Caco-2 (cell line): Measurements from ENCODE around the gene ZNF407. TPM values are rescaled to one million over a fixed set of nuclear protein-coding genes. Genes with fewer than 3 reads are reported as not detected.

Experiments used
- BruUV-seq: library from RNA; stranded (reverse); fragments of 400-500 nt; replicated peaks from 2 replicates; lab custom pipeline; 2021; lab: Mats Ljungman, UMichigan
- CTCF ChIA-PET: fragments of 300-600 bp; sonication (Branson Sonifier 250); formaldehyde crosslinking; loops from one replicate; lab custom pipeline; 2022; ENCODE audit warnings: antibody characterized with exemption; lab: Charles Lee
- POLR2A ChIA-PET: fragments of 300-600 bp; sonication (Branson Sonifier 250); formaldehyde crosslinking; loops from one replicate; lab custom pipeline; 2022; ENCODE audit warnings: antibody characterized with exemption; lab: Charles Lee
- DNase-seq, 2 experiments: peaks; one replicate each; pipeline versions ENCODE4 v3.0.0 to v3.0.0-alpha.2; 2020 to 2022
- H3K27me3 ChIP-seq: replicated peaks from 2 replicates; pipeline ENCODE4 v1.6.0; 2011; ENCODE audit warnings: low read length; ENCODE audit not compliant: control insufficient read depth, insufficient read depth
- H3K36me3 ChIP-seq: 2 replicates; pipeline ENCODE4 v1.5.1; 2011; ENCODE audit warnings: low read length; ENCODE audit not compliant: control insufficient read depth, insufficient read depth
- H3K4me1 ChIP-seq: fragments of 250-450 bp; sonication (Bioruptor Pico); 2 replicates; pipeline ENCODE4 v1.5.1; 2020; ENCODE audit warnings: mild to moderate bottlenecking
- H3K4me3 ChIP-seq: 2 replicates; pipeline ENCODE4 v1.5.1; 2011; ENCODE audit warnings: low read depth, mild to moderate bottlenecking, control low read depth, low read length
- H3K9me3 ChIP-seq: fragments of 250-450 bp; sonication (Bioruptor Pico); 2 replicates; pipeline ENCODE4 v1.5.1; 2020; ENCODE audit warnings: mild to moderate bottlenecking, moderate library complexity
- H3K27ac Mint-ChIP-seq: one replicate; pipeline ENCODE4 v1.8.0; 2022; ENCODE audit warnings: mixed read lengths; ENCODE audit not compliant: unreplicated experiment
- H3K27me3 Mint-ChIP-seq: one replicate; pipeline ENCODE4 v1.8.0; 2022; ENCODE audit warnings: mixed read lengths; ENCODE audit not compliant: insufficient read depth, unreplicated experiment
- H3K36me3 Mint-ChIP-seq: one replicate; pipeline ENCODE4 v1.8.0; 2022; ENCODE audit warnings: mild to moderate bottlenecking, mixed read lengths; ENCODE audit not compliant: insufficient read depth, unreplicated experiment
- H3K4me1 Mint-ChIP-seq: one replicate; pipeline ENCODE4 v1.8.0; 2022; ENCODE audit warnings: low read depth, mixed read lengths; ENCODE audit not compliant: unreplicated experiment
- H3K4me3 Mint-ChIP-seq: one replicate; pipeline ENCODE4 v1.8.0; 2022; ENCODE audit warnings: mild to moderate bottlenecking, moderate library complexity, mixed read lengths; ENCODE audit not compliant: unreplicated experiment
- H3K9me3 Mint-ChIP-seq: one replicate; pipeline ENCODE4 v1.8.0; 2022; ENCODE audit warnings: mixed read lengths; ENCODE audit not compliant: unreplicated experiment
- CTCF ChIP-seq, 2 experiments: fragments of 200-600 bp in 1 of 2; IDR thresholded peaks; 1 replicate in 1 of 2; 2 replicates in 1 of 2; pipeline versions ENCODE4 v1.5.1 to v1.8.0; 2011 to 2022; ENCODE audit warnings: antibody characterized with exemption in 1 of 2, control low read depth in 1 of 2, inconsistent platforms in 1 of 2, low read depth in 1 of 2, low read length in 1 of 2, mild to moderate bottlenecking in 1 of 2, moderate library complexity in 1 of 2; ENCODE audit not compliant: insufficient read depth in 1 of 2, severe bottlenecking in 1 of 2, unreplicated experiment in 1 of 2
- intact Hi-C: fragments of 100-400 bp; cut with micrococcal nuclease; formaldehyde crosslinking; loops from one replicate; pipeline ENCODE4 v1.10.0; 2022; ENCODE audit not compliant: unreplicated experiment
- total RNA-seq: library from RNA; stranded (reverse); gene quantifications from 2 replicates; pipeline ENCODE4 v1.2.3, GENCODE V29; 2022

Gene ZNF407
- total RNA-seq, 1 experiment from 2014 or later: 4.7 TPM

- H3K27me3 ChIP-seq: no peaks in the 10 kb centered on the region
- no peak overlapping the region for H3K4me3 ChIP-seq
- DNase-seq: no peak
- Mint-ChIP-seq H3K27ac (no peak overlapping the region), H3K9me3 (no peaks in the 10 kb centered on the region), H3K36me3 (no peaks in the 10 kb centered on the region), H3K4me3 (no peak overlapping the region), H3K4me1 (no peaks in the 10 kb centered on the region), H3K27me3 (no peaks in the 10 kb centered on the region)
- no peaks in the 10 kb centered on the region for H3K4me1 ChIP-seq
- BruUV-seq: no TSS peak
- H3K9me3 ChIP-seq: no peaks in the 10 kb centered on the region
- no peaks in the 10 kb centered on the region for H3K36me3 ChIP-seq
- ChIA-PET CTCF (no interaction called here), POLR2A (no interaction called here)
- no peak for TF ChIP-seq CTCF (IDR thresholded peaks at IDR 0.05; ENCODE audit: insufficient read depth in 1 of 2, low read depth in 1 of 2, low read length in 1 of 2, severe bottlenecking in 1 of 2, unreplicated experiment in 1 of 2)
- intact Hi-C loops: no loop called here
These were observed 411.6 kb downstream of the ZNF407 start for GRCh38 chr18:75009296-75009695.

- TF ChIP-seq CTCF (IDR thresholded peaks at IDR 0.05; ENCODE audit: insufficient read depth in 1 of 2, low read depth in 1 of 2, low read length in 1 of 2, severe bottlenecking in 1 of 2, unreplicated experiment in 1 of 2): no peak
- Mint-ChIP-seq H3K27ac (no peak overlapping the region), H3K36me3 (no peaks in the 10 kb centered on the region), H3K4me1 (no peaks in the 10 kb centered on the region), H3K27me3 (no peaks in the 10 kb centered on the region), H3K9me3 (no peaks in the 10 kb centered on the region), H3K4me3 (no peak overlapping the region)
- H3K27me3 ChIP-seq: no peaks in the 10 kb centered on the region
- H3K36me3 ChIP-seq: no peaks in the 10 kb centered on the region
- H3K9me3 ChIP-seq: no peaks in the 10 kb centered on the region
- BruUV-seq: no TSS peak
- intact Hi-C loops: no loop called here
- no peak overlapping the region for H3K4me3 ChIP-seq
- ChIA-PET CTCF (no interaction called here), POLR2A (no interaction called here)
- no peaks in the 10 kb centered on the region for H3K4me1 ChIP-seq
- DNase-seq: no peak
These were observed 412.2 kb downstream of the ZNF407 start for GRCh38 chr18:75009878-75010277.

- H3K27me3 Mint-ChIP-seq: no peaks in the 10 kb centered on the region
- no peaks in the 10 kb centered on the region for H3K9me3 Mint-ChIP-seq
- no peak for TF ChIP-seq CTCF (IDR thresholded peaks at IDR 0.05; ENCODE audit: insufficient read depth in 1 of 2, low read depth in 1 of 2, low read length in 1 of 2, severe bottlenecking in 1 of 2, unreplicated experiment in 1 of 2)
- no peak for DNase-seq
- BruUV-seq: no TSS peak
- no peak overlapping the region for H3K4me3 Mint-ChIP-seq
- intact Hi-C loops: no loop called here
- H3K4me1 Mint-ChIP-seq: no peaks in the 10 kb centered on the region
- Histone ChIP-seq H3K36me3 (no peaks in the 10 kb centered on the region), H3K4me1 (no peaks in the 10 kb centered on the region), H3K27me3 (no peaks in the 10 kb centered on the region), H3K4me3 (no peak overlapping the region), H3K9me3 (no peaks in the 10 kb centered on the region)
- POLR2A ChIA-PET: no interaction called here
- H3K27ac Mint-ChIP-seq: no peak overlapping the region
- CTCF ChIA-PET: no interaction called here
- no peaks in the 10 kb centered on the region for H3K36me3 Mint-ChIP-seq
These were observed 412.6 kb downstream of the ZNF407 start for GRCh38 chr18:75010278-75010677.
